ENCODE measurements around the gene CTXN1.
A peak's percentile ranks its signal among the peaks of the same experiment; 100 is the strongest.

Gene CTXN1

GRCh38 chr19:7915250-7916102, 10.5 kb downstream of the CTXN1 start:
- no peaks in the 10 kb centered on the region for H3K9me3 ChIP-seq (ENCODE audit: insufficient read depth, low read length)
- H3K4me2 ChIP-seq (ENCODE audit: low read depth, low read length, poor library complexity, severe bottlenecking) = peak overlapping the region; percentile 38
- TF ChIP-seq CTCF (IDR thresholded peaks at IDR 0.05; ENCODE audit: insufficient read depth, low read length, poor library complexity, severe bottlenecking) (no peak), EZH2phosphoT487 (conservative IDR thresholded peaks at IDR 0.05; ENCODE audit: low read length) (no peak)
- H3K79me2 ChIP-seq (ENCODE audit: insufficient read depth, low read length) = no peaks in the 10 kb centered on the region
- H3K4me3 ChIP-seq (ENCODE audit: insufficient read depth, low read length, poor library complexity, severe bottlenecking) = no peak overlapping the region
- H3K9me2 ChIP-seq (replicated peaks; ENCODE audit: insufficient read depth, low read length) = no peaks in the 10 kb centered on the region
- H2AFZ ChIP-seq (ENCODE audit: low read depth, low read length, severe bottlenecking) = no peak overlapping the region
- no peaks in the 10 kb centered on the region for H4K20me1 ChIP-seq (ENCODE audit: low read depth, low read length)
- 0 out of 2 replicates have a peak, but pooled peaks cover 3% of the 10 kb centered on the region for H3F3A ChIP-seq (ENCODE audit: insufficient read depth)
- no peaks in the 10 kb centered on the region for H3K36me3 ChIP-seq (ENCODE audit: low read length)
- no peak overlapping the region for H3K9ac ChIP-seq (ENCODE audit: low read length)
- H3K27me3 ChIP-seq (ENCODE audit: low read length) = no peaks in the 10 kb centered on the region
- H3K27ac ChIP-seq (ENCODE audit: low read depth, low read length) = no peak overlapping the region

GRCh38 chr19:7914598-7915045, 11.3 kb downstream of the CTXN1 start, which contains the start of gene TGFBR3L:
TGFBR3L (plus strand) TSS chr19:7914830.
- H3K9me2 ChIP-seq (replicated peaks; ENCODE audit: insufficient read depth, low read length) = no peaks in the 10 kb centered on the region
- no peak within 1 kb of the TSS for H2AFZ ChIP-seq (ENCODE audit: low read depth, low read length, severe bottlenecking)
- TF ChIP-seq CTCF (IDR thresholded peaks at IDR 0.05; ENCODE audit: insufficient read depth, low read length, poor library complexity, severe bottlenecking) = no peak
- no peak for TF ChIP-seq EZH2phosphoT487 (conservative IDR thresholded peaks at IDR 0.05; ENCODE audit: low read length)
- H3K9me3 ChIP-seq (ENCODE audit: insufficient read depth, low read length) = no peaks in the 10 kb centered on the region
- H3K36me3 ChIP-seq (ENCODE audit: low read length) = no peaks in the 10 kb centered on the region
- H4K20me1 ChIP-seq (ENCODE audit: low read depth, low read length) = no peaks in the 10 kb centered on the region
- H3K9ac ChIP-seq (ENCODE audit: low read length) = no peak within 1 kb of the TSS
- H3K27me3 ChIP-seq (ENCODE audit: low read length) = no peaks in the 10 kb centered on the region
- 0 out of 2 replicates have a peak, but pooled peaks cover 3% of the 10 kb centered on the region for H3F3A ChIP-seq (ENCODE audit: insufficient read depth)
- H3K4me2 ChIP-seq (ENCODE audit: low read depth, low read length, poor library complexity, severe bottlenecking) = peak within 1 kb of the TSS; percentile 38
- no peak within 1 kb of the TSS for H3K4me3 ChIP-seq (ENCODE audit: insufficient read depth, low read length, poor library complexity, severe bottlenecking)
- H3K27ac ChIP-seq (ENCODE audit: low read depth, low read length) = no peak within 1 kb of the TSS
- no peaks in the 10 kb centered on the region for H3K79me2 ChIP-seq (ENCODE audit: insufficient read depth, low read length)

GRCh38 chr19:7914099-7914498, 11.8 kb downstream of the CTXN1 start:
- H3K4me3 ChIP-seq (ENCODE audit: insufficient read depth, low read length, poor library complexity, severe bottlenecking) = no peak overlapping the region

More at GRCh38 chr19:7914099-7914498, 11.8 kb downstream of the CTXN1 start:
- H4K20me1 ChIP-seq (ENCODE audit: low read depth, low read length) = no peaks in the 10 kb centered on the region
- no peak overlapping the region for H2AFZ ChIP-seq (ENCODE audit: low read depth, low read length, severe bottlenecking)
- H3K27me3 ChIP-seq (ENCODE audit: low read length) = no peaks in the 10 kb centered on the region
- H3K79me2 ChIP-seq (ENCODE audit: insufficient read depth, low read length) = no peaks in the 10 kb centered on the region
- H3F3A ChIP-seq (ENCODE audit: insufficient read depth) = 0 out of 2 replicates have a peak, but pooled peaks cover 3% of the 10 kb centered on the region
- H3K27ac ChIP-seq (ENCODE audit: low read depth, low read length) = no peak overlapping the region
- TF ChIP-seq CTCF (IDR thresholded peaks at IDR 0.05; ENCODE audit: insufficient read depth, low read length, poor library complexity, severe bottlenecking) = no peak
- no peak for TF ChIP-seq EZH2phosphoT487 (conservative IDR thresholded peaks at IDR 0.05; ENCODE audit: low read length)
- no peak overlapping the region for H3K4me2 ChIP-seq (ENCODE audit: low read depth, low read length, poor library complexity, severe bottlenecking)
- no peaks in the 10 kb centered on the region for H3K9me3 ChIP-seq (ENCODE audit: insufficient read depth, low read length)
- no peaks in the 10 kb centered on the region for H3K9me2 ChIP-seq (replicated peaks; ENCODE audit: insufficient read depth, low read length)
- H3K9ac ChIP-seq (ENCODE audit: low read length) = no peak overlapping the region
- H3K36me3 ChIP-seq (ENCODE audit: low read length) = no peaks in the 10 kb centered on the region
